ENCODE data around the gene CEP57L1.
"Not testable (repeated sequence)": the region's sequence is repeated elsewhere in the genome, so short reads cannot be mapped to it uniquely, and the experiment has no call there.

CEP57L1 gene

GRCh38 chr6:109105681-109106080 lies 10.4 kb downstream of the CEP57L1 start:
- DNase-seq (ENCODE audit: low read depth) = no peak

GRCh38 chr6:109109663-109110062 lies 14.4 kb downstream of the CEP57L1 start:
- DNase-seq (ENCODE audit: low read depth) = not testable (repeated sequence)

DNA sequence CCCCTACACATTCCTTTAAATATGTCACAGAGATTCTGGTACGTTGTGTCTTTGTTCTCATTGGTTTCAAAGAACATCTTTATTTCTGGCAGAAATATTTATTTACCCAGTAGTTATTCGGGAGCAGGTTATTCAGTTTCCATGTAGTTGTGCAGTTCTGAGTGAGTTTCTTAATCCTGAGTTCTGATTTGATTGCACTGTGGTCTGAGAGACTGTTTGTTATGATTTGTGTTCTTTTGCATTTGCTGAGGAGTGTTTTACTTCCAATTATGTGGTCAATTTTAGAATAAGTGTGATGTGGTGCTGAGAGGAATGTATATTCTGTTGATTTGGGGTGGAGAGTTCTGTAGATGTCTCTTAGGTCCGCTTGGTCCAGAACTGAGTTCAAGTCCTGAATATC lies 17.4 kb downstream of the CEP57L1 start:
- not testable (repeated sequence) for DNase-seq (ENCODE audit: low read depth)

- DNase-seq (ENCODE audit: low read depth) = no peak
Measured at GRCh38 chr6:109117346-109118035, 22.2 kb downstream of the CEP57L1 start.

DNA sequence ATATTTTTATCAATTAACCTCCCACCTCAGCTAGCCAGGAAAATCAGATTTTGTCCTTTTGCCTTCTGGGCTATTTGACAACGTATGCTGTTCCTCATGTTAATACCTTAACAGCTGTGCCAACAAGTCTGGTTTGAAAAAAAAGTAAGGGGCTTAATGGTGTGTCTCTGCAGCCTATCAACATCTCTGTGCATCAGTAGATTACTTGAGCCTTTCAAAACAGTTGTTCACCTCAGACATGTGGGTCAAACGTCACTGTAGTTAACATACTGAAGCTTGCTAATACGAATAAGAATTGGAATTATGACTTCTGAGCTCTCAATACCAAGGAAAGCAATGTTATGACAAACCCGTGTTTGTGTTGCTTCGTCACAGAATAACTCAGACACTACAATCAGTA lies 23.0 kb downstream of the CEP57L1 start:
- DNase-seq (ENCODE audit: low read depth) = no peak

DNA sequence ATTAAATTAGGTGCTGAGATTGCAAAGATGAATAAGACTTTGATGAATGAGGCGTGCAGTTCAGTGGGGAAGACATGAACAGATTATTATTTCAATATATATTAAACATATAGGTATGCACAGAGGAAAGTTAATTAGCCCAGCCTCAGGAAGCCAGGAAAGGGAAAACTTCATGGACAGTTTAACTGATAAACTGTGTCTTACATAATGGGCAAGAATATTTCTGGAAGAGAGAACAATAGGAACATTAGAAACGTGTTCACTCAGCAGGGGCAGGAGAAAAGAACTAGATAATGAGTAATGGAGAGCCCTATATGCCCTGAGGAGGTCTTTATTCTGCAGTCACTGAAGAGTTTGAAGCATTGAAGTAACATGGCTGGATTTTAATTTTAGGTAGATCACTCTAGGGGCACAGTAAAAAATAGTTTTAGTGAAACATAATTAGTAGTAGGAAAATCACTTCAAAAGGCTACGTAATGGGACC lies 23.6 kb downstream of the CEP57L1 start:
- no peak for DNase-seq (ENCODE audit: low read depth)

DNA sequence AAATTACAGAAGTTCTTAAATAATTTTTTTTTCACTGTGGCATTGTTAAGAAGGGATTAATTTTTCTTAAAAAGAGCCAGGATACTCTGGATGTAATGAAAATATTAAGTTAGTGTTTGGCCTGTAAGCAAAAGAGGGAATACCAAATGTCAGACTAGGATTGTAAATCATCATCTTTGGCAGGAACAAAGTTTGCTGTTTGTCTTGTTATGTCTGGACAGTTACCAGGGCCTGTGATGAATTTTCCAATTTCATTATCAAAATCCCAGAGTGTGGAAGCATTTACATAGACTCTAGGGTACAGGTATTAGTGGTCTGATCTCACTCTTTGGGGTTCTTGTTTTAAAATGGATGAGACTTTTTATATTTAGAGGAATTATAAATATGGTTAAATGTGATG lies 26.1 kb downstream of the CEP57L1 start:
- DNase-seq (ENCODE audit: low read depth) = no peak

DNA sequence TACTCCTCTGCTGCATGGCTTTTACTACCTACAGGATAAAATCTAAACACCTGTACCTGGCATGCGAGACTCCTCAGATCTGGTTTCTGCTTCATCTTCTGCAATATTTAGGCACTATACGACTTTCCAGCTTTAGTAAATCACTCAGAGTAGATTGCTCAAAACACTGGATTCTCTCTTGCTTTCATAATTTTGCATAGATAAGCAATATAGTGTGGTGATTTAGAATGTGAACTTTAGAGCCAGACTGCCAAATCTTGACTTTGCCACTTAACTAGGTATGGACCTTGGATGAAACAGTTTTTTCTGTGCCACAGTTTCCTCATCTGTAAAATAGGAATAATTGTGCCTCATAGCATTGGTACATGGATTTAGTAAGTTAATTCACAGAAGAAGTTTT lies 28.9 kb downstream of the CEP57L1 start:
- DNase-seq (ENCODE audit: low read depth) = no peak

DNA sequence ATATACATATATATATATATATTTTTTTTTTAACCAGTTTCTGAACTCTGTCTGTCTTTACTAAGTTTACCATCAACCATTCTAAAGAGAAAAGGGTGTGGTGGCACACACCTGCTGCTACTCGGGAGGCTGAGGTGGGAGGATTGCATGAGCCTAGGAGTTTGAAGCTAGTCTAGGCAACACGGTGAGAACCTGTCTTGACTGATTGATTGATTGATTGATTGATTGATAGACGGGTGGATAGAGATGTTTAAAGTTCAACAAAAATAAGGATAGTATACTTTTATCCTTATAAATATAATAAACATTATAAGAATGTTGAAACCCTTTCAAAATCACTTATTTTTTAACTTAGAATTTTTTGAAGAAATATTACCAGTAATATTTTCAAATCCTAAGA lies 30.2 kb downstream of the CEP57L1 start:
- DNase-seq (ENCODE audit: low read depth) = no peak

GRCh38 chr6:109130065-109130464 lies 34.8 kb downstream of the CEP57L1 start:
- no peak for DNase-seq (ENCODE audit: low read depth)

- not testable (repeated sequence) for DNase-seq (ENCODE audit: low read depth)
Measured at GRCh38 chr6:109135600-109135999, 40.3 kb downstream of the CEP57L1 start.

GRCh38 chr6:109136039-109136438 lies 40.7 kb downstream of the CEP57L1 start:
- not testable (repeated sequence) for DNase-seq (ENCODE audit: low read depth)

DNA sequence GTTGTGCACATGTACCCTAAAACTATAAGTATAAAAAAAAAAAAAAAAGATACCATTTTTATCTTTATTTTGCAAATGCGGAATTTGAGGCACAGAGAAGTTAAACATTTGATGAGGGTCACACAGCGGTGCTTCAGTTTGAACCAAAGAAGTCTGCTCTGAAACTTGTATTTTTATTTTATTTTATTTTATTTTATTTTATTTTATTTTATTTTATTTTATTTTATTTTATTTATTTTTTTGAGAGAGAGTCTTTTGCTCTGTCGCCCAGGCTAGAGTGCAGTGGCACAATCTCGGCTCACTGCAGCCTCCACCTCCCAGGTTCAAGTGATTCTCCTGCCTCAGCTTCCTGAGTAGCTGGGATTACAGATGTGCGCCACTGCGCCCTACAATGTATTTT lies 41.2 kb downstream of the CEP57L1 start:
- not testable (repeated sequence) for DNase-seq (ENCODE audit: low read depth)

GRCh38 chr6:109139109-109139508 lies 43.8 kb downstream of the CEP57L1 start:
- DNase-seq (ENCODE audit: low read depth) = no peak

DNA sequence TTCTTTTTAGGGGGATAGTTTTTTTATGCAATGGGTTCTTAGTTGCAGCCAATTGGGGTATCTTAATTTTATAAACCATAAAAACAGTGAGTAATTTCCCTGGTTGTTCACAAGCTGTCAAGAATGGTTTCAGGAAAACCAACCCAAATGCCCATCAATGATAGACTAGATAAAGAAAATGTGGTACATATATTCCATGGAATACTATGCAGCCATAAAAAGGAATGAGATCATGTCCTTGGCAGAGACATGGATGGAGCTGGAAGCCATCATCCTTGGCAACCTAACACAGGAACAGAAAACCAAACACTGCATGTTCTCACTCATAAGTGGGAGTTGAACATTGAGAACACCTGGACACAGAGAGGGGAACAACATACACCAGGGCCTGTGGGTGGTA lies 46.8 kb downstream of the CEP57L1 start:
- DNase-seq (ENCODE audit: low read depth) = not testable (repeated sequence)

DNA sequence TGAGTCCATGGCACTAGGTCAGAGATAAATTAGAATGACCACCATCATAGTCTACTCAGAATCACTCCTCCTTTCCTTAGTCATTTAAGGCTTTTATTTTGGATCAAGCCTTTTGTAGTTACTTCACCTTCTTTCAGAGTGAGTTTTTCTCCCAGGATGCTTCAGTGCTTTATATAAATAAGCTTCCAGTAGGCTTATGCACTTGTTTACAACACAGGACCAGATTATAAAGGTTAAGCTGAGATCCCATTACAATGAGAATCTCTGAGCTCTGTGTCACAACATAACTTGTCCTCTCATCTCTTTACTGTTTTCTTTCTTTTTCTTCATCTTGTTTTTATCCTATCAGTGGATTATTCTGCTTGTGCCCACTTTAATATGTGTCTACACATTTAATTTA lies 47.9 kb downstream of the CEP57L1 start:
- DNase-seq (ENCODE audit: low read depth) = no peak

DNA sequence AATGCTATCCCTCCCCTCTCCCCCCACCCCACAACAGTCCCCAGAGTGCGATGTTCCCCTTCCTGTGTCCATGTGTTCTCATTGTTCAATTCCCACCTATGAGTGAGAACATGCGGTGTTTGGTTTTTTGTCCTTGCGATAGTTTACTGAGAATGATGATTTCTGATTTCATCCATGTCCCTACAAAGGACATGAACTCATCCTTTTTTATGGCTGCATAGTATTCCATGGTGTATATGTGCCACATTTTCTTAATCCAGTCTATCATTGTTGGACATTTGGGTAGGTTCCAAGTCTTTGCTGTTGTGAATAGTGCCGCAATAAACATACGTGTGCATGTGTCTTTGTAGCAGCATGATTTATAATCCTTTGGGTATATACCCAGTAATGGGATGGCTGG lies 52.9 kb downstream of the CEP57L1 start:
- DNase-seq (ENCODE audit: low read depth) = not testable (repeated sequence)

GRCh38 chr6:109148716-109149115 lies 53.4 kb downstream of the CEP57L1 start:
- not testable (repeated sequence) for DNase-seq (ENCODE audit: low read depth)

GRCh38 chr6:109153752-109154151 lies 58.4 kb downstream of the CEP57L1 start:
- no peak for DNase-seq (ENCODE audit: low read depth)

DNA sequence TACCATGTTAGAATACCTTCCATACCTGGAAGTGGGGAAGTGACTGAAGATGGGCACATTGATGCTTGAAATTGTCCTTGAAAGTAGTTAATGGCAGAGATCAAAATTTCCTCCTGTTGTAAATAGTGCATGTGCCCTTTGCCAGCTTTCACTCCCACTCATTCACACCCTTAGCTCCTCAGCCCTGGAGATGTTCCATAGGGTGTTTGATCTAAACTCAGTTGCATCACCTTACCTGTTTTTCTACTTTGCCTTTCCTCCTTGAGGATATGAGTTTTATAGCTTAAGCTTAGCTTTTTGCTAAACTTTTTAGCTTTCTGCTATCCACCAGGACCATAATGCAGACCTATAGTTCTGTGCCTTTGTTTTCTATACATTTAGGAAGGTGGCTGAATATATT lies 69.0 kb downstream of the CEP57L1 start:
- DNase-seq (ENCODE audit: low read depth) = no peak

- DNase-seq (ENCODE audit: low read depth) = no peak
Measured at GRCh38 chr6:109165392-109165974, 70.2 kb downstream of the CEP57L1 start.

- DNase-seq (ENCODE audit: low read depth) = no peak
Measured at GRCh38 chr6:109166673-109167072, 71.4 kb downstream of the CEP57L1 start.

DNA sequence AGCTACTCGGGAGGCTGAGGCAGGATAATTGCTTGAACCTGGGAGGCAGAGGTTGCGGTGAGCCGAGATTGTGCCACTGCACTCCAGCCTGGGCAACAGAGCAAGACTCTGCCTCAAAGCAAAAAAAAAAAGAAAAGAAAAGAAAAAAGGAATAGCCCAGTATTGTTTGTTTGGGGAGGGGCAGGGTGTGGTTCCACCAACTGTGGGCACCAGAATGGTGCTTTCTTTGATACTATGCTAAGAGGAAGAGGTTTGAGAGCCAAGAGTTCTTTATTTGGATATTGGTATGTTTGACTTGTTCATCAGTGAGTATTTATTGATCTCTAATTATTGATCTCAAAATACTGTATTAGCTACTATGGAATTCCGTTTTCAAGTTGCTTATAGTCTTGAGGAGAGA lies 72.3 kb downstream of the CEP57L1 start:
- DNase-seq (ENCODE audit: low read depth) = no peak

- no peak for DNase-seq (ENCODE audit: low read depth)
Measured at GRCh38 chr6:109170333-109170732, 75.0 kb downstream of the CEP57L1 start.

All from activated T-cell treated with anti-CD3 and anti-CD28 coated beads for 1 hour (primary cell).